PFSK-1 (cell line): Measurements from ENCODE around the gene MEIOSIN.

Experiments
- FOXP2 ChIP-seq: optimal IDR thresholded peaks from 2 replicates; pipeline ENCODE3; 2011; ENCODE audit warnings: borderline replicate concordance, control low read depth, inconsistent platforms; ENCODE audit not compliant: insufficient read depth; ENCODE audit errors: extremely low read length, extremely low read depth
- POLR2AphosphoS5 ChIP-seq: IDR thresholded peaks from 2 replicates; pipeline ENCODE4 v1.6.1; 2012; ENCODE audit warnings: low read depth, mild to moderate bottlenecking, control low read depth, low read length, moderate library complexity
- SIN3A ChIP-seq: IDR thresholded peaks from 2 replicates; pipeline ENCODE4 v1.6.1; 2012; ENCODE audit warnings: mild to moderate bottlenecking, low read length, moderate library complexity, borderline replicate concordance; ENCODE audit not compliant: insufficient read depth
- TAF1 ChIP-seq: IDR thresholded peaks from 2 replicates; pipeline ENCODE4 v1.6.1; 2012; ENCODE audit warnings: low read length, control low read depth, borderline replicate concordance; ENCODE audit not compliant: insufficient read depth
- TF ChIP-seq, protein P1 (sequence below), 2 experiments: IDR thresholded peaks; 2 replicates each; pipeline versions ENCODE4 v1.6.1 to v1.8.0; 2011 to 2012; ENCODE audit warnings: low read depth in 2 of 2, low read length in 2 of 2, control low read depth in 1 of 2, inconsistent platforms in 1 of 2, mild to moderate bottlenecking in 1 of 2, moderate library complexity in 1 of 2; ENCODE audit not compliant: insufficient read depth in 1 of 2

DNA sequence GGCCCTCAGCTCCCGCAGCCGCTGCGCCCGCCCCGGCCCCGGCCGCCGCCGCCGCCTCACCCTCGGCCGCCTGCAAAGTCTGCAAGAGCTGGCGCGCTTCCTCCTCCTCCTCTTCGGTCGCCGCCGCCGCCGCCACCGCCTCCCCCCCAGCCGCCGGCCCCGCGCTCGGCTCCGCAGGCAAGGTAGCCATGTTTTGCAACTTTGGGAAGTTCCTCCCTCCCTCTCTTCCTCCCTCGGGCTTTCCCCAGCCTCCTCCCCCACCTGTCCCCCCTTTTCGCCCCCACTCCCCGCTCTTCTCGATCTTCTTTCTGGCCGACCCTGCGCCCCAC, 35.4 kb downstream of the MEIOSIN start:
- TF ChIP-seq TAF1: no peak
- TF ChIP-seq POLR2AphosphoS5: no peak
- no peak for TF ChIP-seq SIN3A
- TF ChIP-seq, protein P1, sequence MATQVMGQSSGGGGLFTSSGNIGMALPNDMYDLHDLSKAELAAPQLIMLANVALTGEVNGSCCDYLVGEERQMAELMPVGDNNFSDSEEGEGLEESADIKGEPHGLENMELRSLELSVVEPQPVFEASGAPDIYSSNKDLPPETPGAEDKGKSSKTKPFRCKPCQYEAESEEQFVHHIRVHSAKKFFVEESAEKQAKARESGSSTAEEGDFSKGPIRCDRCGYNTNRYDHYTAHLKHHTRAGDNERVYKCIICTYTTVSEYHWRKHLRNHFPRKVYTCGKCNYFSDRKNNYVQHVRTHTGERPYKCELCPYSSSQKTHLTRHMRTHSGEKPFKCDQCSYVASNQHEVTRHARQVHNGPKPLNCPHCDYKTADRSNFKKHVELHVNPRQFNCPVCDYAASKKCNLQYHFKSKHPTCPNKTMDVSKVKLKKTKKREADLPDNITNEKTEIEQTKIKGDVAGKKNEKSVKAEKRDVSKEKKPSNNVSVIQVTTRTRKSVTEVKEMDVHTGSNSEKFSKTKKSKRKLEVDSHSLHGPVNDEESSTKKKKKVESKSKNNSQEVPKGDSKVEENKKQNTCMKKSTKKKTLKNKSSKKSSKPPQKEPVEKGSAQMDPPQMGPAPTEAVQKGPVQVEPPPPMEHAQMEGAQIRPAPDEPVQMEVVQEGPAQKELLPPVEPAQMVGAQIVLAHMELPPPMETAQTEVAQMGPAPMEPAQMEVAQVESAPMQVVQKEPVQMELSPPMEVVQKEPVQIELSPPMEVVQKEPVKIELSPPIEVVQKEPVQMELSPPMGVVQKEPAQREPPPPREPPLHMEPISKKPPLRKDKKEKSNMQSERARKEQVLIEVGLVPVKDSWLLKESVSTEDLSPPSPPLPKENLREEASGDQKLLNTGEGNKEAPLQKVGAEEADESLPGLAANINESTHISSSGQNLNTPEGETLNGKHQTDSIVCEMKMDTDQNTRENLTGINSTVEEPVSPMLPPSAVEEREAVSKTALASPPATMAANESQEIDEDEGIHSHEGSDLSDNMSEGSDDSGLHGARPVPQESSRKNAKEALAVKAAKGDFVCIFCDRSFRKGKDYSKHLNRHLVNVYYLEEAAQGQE (IDR thresholded peaks at IDR 0.05; ENCODE audit: insufficient read depth in 1 of 2, low read depth in 2 of 2, low read length in 2 of 2): no peak
- no peak for TF ChIP-seq FOXP2
